ENCODE measurements around the gene TP53. TPM values are rescaled to one million over a fixed set of nuclear protein-coding genes. Genes with fewer than 3 reads are reported as not detected.

Gene TP53
- total RNA-seq, 1 experiment from 2014 or later = 119 TPM

DNA sequence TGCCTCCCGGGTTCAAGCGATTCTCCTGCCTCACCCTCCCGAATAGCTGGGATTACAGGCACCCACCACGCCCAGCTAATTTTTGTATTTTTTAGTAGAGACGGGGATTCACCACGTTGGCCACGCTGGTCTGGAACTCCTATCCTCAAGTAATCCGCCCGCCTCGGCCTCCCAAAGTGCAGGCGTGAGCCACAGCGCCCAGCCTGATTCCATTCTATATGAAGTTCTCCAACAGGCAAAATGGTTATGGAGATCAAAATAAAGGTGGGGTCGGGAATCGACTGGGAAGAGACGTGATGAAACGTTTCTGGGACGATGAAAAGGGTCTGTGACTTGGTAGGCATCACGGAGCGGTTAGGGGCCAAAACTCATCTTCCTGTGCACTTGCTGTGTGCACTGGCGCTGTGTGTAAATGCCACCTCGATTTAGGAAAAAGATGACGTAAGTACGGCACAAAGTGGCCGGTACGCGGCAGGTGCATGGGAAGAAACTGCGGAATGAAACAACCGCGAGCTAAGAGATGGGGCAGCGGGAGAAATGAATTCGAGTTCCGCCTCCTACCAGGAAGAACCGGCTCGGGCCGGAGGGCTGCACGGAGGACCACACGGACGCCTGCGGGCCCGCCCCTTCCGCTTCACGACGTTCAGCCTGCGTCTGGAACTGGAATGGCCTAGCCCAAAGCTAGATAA, 1.6 kb downstream of the TP53 start:
- CTCF ChIA-PET = no interaction called here
- Mint-ChIP-seq H3K27me3 (ENCODE audit: unreplicated experiment) (no peaks in the 10 kb centered on the region), H3K9me3 (ENCODE audit: low read depth, unreplicated experiment) (no peaks in the 10 kb centered on the region), H3K36me3 (ENCODE audit: insufficient read depth, unreplicated experiment) (peaks cover 50% of the 10 kb centered on the region), H3K4me1 (ENCODE audit: low read depth, unreplicated experiment) (no peaks in the 10 kb centered on the region), H3K27ac (ENCODE audit: unreplicated experiment) (peak overlapping the region; percentile 99), H3K4me3 (ENCODE audit: low read depth, unreplicated experiment) (peak overlapping the region; percentile 86)
- intact Hi-C loops (cut with micrococcal nuclease; ENCODE audit: unreplicated experiment) = loop anchor here (5.0 to 10.0 kb wide), 3 partner anchors 53 to 331 kb away; partner anchors contain the start of genes KCTD11, SHBG and TMEM95
- peak; percentile 89 for DNase-seq
- no TSS peak for BruUV-seq (replicated peaks)
- TF ChIP-seq, protein P1, sequence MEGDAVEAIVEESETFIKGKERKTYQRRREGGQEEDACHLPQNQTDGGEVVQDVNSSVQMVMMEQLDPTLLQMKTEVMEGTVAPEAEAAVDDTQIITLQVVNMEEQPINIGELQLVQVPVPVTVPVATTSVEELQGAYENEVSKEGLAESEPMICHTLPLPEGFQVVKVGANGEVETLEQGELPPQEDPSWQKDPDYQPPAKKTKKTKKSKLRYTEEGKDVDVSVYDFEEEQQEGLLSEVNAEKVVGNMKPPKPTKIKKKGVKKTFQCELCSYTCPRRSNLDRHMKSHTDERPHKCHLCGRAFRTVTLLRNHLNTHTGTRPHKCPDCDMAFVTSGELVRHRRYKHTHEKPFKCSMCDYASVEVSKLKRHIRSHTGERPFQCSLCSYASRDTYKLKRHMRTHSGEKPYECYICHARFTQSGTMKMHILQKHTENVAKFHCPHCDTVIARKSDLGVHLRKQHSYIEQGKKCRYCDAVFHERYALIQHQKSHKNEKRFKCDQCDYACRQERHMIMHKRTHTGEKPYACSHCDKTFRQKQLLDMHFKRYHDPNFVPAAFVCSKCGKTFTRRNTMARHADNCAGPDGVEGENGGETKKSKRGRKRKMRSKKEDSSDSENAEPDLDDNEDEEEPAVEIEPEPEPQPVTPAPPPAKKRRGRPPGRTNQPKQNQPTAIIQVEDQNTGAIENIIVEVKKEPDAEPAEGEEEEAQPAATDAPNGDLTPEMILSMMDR (IDR thresholded peaks at IDR 0.05; ENCODE audit: unreplicated experiment) = no peak

DNA sequence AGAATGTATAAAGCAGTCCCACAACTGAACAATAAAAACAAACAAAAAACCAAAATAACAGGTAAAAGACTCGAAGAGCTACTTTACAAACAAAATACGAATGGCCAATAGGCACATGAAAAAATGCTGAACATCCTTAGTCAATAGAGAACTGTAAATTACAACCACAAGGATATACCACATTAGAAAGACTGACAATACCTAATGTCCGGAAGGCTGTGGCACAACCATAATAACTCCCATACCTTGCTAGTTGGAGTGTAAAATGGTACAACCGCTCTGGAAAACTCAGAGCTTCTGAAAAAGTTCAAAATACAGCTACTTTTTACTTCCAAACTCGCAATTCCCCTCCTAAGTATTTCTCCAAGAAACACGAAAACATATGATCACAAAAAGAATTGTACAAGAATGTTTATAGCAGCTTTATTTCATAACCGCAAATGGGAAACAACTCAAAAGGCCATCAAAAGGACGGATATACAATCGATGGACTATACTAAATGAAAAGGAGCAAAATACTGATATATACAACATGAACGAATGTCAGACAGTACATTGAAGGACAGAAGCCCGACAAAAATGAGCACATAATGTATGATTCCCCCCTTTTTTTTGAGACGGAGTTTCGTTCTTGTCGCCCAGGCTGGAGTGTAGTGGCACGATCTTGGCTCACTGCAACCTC, 2.3 kb downstream of the TP53 start:
- H3K9me3 Mint-ChIP-seq (ENCODE audit: low read depth, unreplicated experiment) = no peaks in the 10 kb centered on the region
- intact Hi-C loops (cut with micrococcal nuclease; ENCODE audit: unreplicated experiment) = loop anchor here (5.0 to 10.0 kb wide), 3 partner anchors 53 to 330 kb away; partner anchors contain the start of genes KCTD11, SHBG and TMEM95
- H3K27ac Mint-ChIP-seq (ENCODE audit: unreplicated experiment) = peak overlapping the region; percentile 56
- H3K4me3 Mint-ChIP-seq (ENCODE audit: low read depth, unreplicated experiment) = peak overlapping the region; percentile 86
- TF ChIP-seq, protein P1 (IDR thresholded peaks at IDR 0.05; ENCODE audit: unreplicated experiment) = no peak
- peaks cover 50% of the 10 kb centered on the region for H3K36me3 Mint-ChIP-seq (ENCODE audit: insufficient read depth, unreplicated experiment)
- H3K27me3 Mint-ChIP-seq (ENCODE audit: unreplicated experiment) = no peaks in the 10 kb centered on the region
- CTCF ChIA-PET = no interaction called here
- DNase-seq = no peak
- no peaks in the 10 kb centered on the region for H3K4me1 Mint-ChIP-seq (ENCODE audit: low read depth, unreplicated experiment)
- BruUV-seq (replicated peaks) = no TSS peak

DNA sequence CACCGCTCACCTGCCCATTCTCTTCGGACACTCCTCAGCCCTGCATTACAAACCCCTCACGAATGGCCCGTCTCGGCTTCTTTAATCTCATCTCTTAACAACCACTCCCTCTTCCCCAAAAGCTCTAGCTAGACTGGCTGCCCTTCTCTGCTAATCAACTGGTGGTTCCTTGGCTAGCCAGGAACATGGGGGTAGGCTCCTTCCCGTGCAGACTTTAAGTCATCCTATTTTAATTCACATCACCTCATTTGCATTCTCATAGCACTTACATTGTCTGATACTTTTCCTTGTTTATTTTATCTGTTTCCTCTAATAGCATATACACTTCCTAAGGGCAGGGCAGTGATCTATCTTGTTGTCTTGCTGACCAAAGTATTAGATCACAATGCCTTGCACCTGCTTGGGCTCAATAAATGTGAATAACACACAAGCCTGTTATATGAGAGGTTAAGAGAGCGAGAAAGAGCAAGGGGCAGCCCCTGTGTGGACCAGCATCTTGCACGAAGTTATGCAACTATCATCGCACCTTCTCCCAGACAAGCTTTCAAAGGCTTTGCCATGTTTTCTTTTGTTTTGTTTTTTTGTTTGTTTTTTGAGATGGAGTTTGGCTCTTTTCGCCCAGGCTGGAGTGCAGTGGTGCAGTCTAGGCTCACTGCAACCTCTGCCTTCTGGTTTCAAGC, 9.8 kb downstream of the TP53 start:
- Mint-ChIP-seq H3K4me1 (ENCODE audit: low read depth, unreplicated experiment) (no peaks in the 10 kb centered on the region), H3K4me3 (ENCODE audit: low read depth, unreplicated experiment) (no peak overlapping the region), H3K27ac (ENCODE audit: unreplicated experiment) (no peak overlapping the region), H3K27me3 (ENCODE audit: unreplicated experiment) (no peaks in the 10 kb centered on the region), H3K36me3 (ENCODE audit: insufficient read depth, unreplicated experiment) (peaks cover 48% of the 10 kb centered on the region), H3K9me3 (ENCODE audit: low read depth, unreplicated experiment) (peaks cover 3% of the 10 kb centered on the region)
- CTCF ChIA-PET = no interaction called here
- no peak for DNase-seq
- TF ChIP-seq, protein P1 (IDR thresholded peaks at IDR 0.05; ENCODE audit: unreplicated experiment) = no peak
- intact Hi-C loops (cut with micrococcal nuclease; ENCODE audit: unreplicated experiment) = no loop called here
- BruUV-seq (replicated peaks) = no TSS peak

DNA sequence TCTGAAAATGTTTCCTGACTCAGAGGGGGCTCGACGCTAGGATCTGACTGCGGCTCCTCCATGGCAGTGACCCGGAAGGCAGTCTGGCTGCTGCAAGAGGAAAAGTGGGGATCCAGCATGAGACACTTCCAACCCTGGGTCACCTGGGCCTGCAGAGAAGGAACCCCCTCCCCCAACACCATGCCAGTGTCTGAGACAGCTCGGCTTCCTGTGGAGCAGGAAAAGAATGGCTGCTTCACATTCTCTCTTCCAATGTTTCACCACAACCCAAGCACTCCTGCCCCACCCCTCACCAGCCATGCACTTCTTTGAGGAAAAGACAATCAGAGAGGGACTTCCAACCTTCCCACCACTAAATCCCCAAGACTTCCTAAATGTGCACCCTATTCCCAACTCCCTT, 10.8 kb downstream of the TP53 start:
- CTCF ChIA-PET = interaction anchor here (0.7 kb wide), 1 partner anchor 347 kb away, joined by 4 read pairs; the partner anchor contains the start of gene NEURL4
- Mint-ChIP-seq H3K9me3 (ENCODE audit: low read depth, unreplicated experiment) (peaks cover 3% of the 10 kb centered on the region), H3K4me3 (ENCODE audit: low read depth, unreplicated experiment) (no peak overlapping the region), H3K27ac (ENCODE audit: unreplicated experiment) (no peak overlapping the region), H3K27me3 (ENCODE audit: unreplicated experiment) (no peaks in the 10 kb centered on the region), H3K36me3 (ENCODE audit: insufficient read depth, unreplicated experiment) (peaks cover 52% of the 10 kb centered on the region), H3K4me1 (ENCODE audit: low read depth, unreplicated experiment) (no peaks in the 10 kb centered on the region)
- TF ChIP-seq, protein P1 (IDR thresholded peaks at IDR 0.05; ENCODE audit: unreplicated experiment) = no peak
- intact Hi-C loops (cut with micrococcal nuclease; ENCODE audit: unreplicated experiment) = no loop called here
- DNase-seq = no peak
- no TSS peak for BruUV-seq (replicated peaks)

All from Calu3 (cell line).